H9 (cell line): Measurements from ENCODE around the gene CDHR5. TPM values are rescaled to one million over a fixed set of nuclear protein-coding genes. Genes with fewer than 3 reads are reported as not detected.

Source experiments
- DNase-seq: peaks from one replicate; pipeline ENCODE4 v3.0.0-alpha.2; 2017
- H2AFZ ChIP-seq: one replicate; pipeline ENCODE4 v1.6.1; 2013; ENCODE audit warnings: mild to moderate bottlenecking, low read length, control low read depth, moderate library complexity
- H2AK5ac ChIP-seq: 2 replicates; pipeline ENCODE4 v1.6.1; 2013; ENCODE audit warnings: low read length, control low read depth, mixed read lengths; ENCODE audit not compliant: insufficient read length
- H2BK120ac ChIP-seq: one replicate; pipeline ENCODE4 v1.6.1; 2013; ENCODE audit warnings: low read depth, mild to moderate bottlenecking, low read length, control low read depth, inconsistent platforms; ENCODE audit not compliant: poor library complexity, severe bottlenecking
- H2BK12ac ChIP-seq: 2 replicates; pipeline ENCODE4 v1.6.1; 2013; ENCODE audit warnings: low read length, control low read depth, mixed read lengths, low read depth; ENCODE audit not compliant: insufficient read length
- H2BK15ac ChIP-seq: 2 replicates; pipeline ENCODE4 v1.6.1; 2013; ENCODE audit warnings: low read depth, low read length, control low read depth
- H2BK20ac ChIP-seq: one replicate; pipeline ENCODE4 v1.6.1; 2013; ENCODE audit warnings: low read depth, mild to moderate bottlenecking, low read length, control low read depth, inconsistent platforms; ENCODE audit not compliant: poor library complexity, severe bottlenecking
- H2BK5ac ChIP-seq: 2 replicates; pipeline ENCODE4 v1.6.1; 2013; ENCODE audit warnings: low read length, control low read depth, mixed read lengths; ENCODE audit not compliant: insufficient read length
- H3K14ac ChIP-seq: 2 replicates; pipeline ENCODE4 v1.6.1; 2013; ENCODE audit warnings: low read length, control low read depth; ENCODE audit not compliant: insufficient read depth
- H3K18ac ChIP-seq: 2 replicates; pipeline ENCODE4 v1.6.1; 2013; ENCODE audit warnings: low read depth, mild to moderate bottlenecking, mixed read lengths, low read length, control low read depth; ENCODE audit not compliant: insufficient read length
- H3K23ac ChIP-seq: 2 replicates; pipeline ENCODE4 v1.6.1; 2013; ENCODE audit warnings: low read length, control low read depth, mixed read lengths, low read depth; ENCODE audit not compliant: insufficient read length
- H3K23me2 ChIP-seq: 2 replicates; pipeline ENCODE4 v1.6.1; 2013; ENCODE audit warnings: low read depth, mild to moderate bottlenecking, mixed read lengths, low read length, control low read depth; ENCODE audit not compliant: insufficient read length, poor library complexity, severe bottlenecking
- H3K27ac ChIP-seq: 2 replicates; pipeline ENCODE4 v1.5.1; 2013; ENCODE audit warnings: low read length, control low read depth, mixed read lengths, low read depth; ENCODE audit not compliant: insufficient read length
- H3K27me3 ChIP-seq: 2 replicates; pipeline ENCODE4 v1.6.1; 2013; ENCODE audit warnings: low read length, control low read depth, inconsistent platforms; ENCODE audit not compliant: insufficient read depth
- H3K4ac ChIP-seq: 2 replicates; pipeline ENCODE4 v1.6.1; 2013; ENCODE audit warnings: low read depth, mild to moderate bottlenecking, control low read depth, inconsistent platforms, low read length, moderate library complexity
- H3K4me1 ChIP-seq: 2 replicates; pipeline ENCODE4 v1.6.1; 2013; ENCODE audit warnings: low read length, control low read depth, inconsistent platforms; ENCODE audit not compliant: insufficient read depth
- H3K4me2 ChIP-seq: 2 replicates; pipeline ENCODE4 v1.6.1; 2013; ENCODE audit warnings: low read length, control low read depth, mixed read lengths; ENCODE audit not compliant: insufficient read length, insufficient read depth
- H3K56ac ChIP-seq: 2 replicates; pipeline ENCODE4 v1.6.1; 2013; ENCODE audit warnings: low read depth, mild to moderate bottlenecking, mixed read lengths, low read length, control low read depth; ENCODE audit not compliant: insufficient read length
- H3K79me1 ChIP-seq: 2 replicates; pipeline ENCODE4 v1.6.1; 2013; ENCODE audit warnings: low read depth, mild to moderate bottlenecking, moderate library complexity, low read length, control low read depth, inconsistent platforms; ENCODE audit not compliant: insufficient read depth, poor library complexity, severe bottlenecking
- H3K79me2 ChIP-seq: 2 replicates; pipeline ENCODE4 v1.6.1; 2013; ENCODE audit warnings: low read length, control low read depth, inconsistent platforms; ENCODE audit not compliant: insufficient read depth
- H3K9ac ChIP-seq: 2 replicates; pipeline ENCODE4 v1.6.1; 2013; ENCODE audit warnings: low read length, control low read depth, mixed read lengths; ENCODE audit not compliant: insufficient read length; ENCODE audit errors: extremely low read depth
- H3K9me3 ChIP-seq: one replicate; pipeline ENCODE4 v1.6.1; 2013; ENCODE audit warnings: low read depth, low read length, inconsistent platforms; ENCODE audit not compliant: control insufficient read depth
- H3T11ph ChIP-seq: one replicate; pipeline ENCODE4 v1.6.1; 2013; ENCODE audit warnings: mild to moderate bottlenecking, low read length, control low read depth, inconsistent platforms
- H4K20me1 ChIP-seq: one replicate; pipeline ENCODE4 v1.6.1; 2013; ENCODE audit not compliant: control insufficient read depth, insufficient read length, insufficient read depth
- H4K5ac ChIP-seq: 2 replicates; pipeline ENCODE4 v1.6.1; 2013; ENCODE audit warnings: low read depth, mild to moderate bottlenecking, mixed read lengths, low read length, control low read depth; ENCODE audit not compliant: insufficient read length
- H4K8ac ChIP-seq: replicated peaks from 2 replicates; pipeline ENCODE4 v1.6.1; 2013; ENCODE audit warnings: low read length, control low read depth, mixed read lengths, low read depth; ENCODE audit not compliant: insufficient read length
- H4K91ac ChIP-seq: 2 replicates; pipeline ENCODE4 v1.6.1; 2013; ENCODE audit warnings: low read depth, mild to moderate bottlenecking, moderate library complexity, mixed read lengths, low read length, control low read depth; ENCODE audit not compliant: insufficient read length
- H3K27ac Mint-ChIP-seq, 3 experiments: 2 replicates in 2 of 3; 3 replicates in 1 of 3; pipeline ENCODE4 v1.8.0; 2020 to 2021; ENCODE audit warnings: mixed read lengths in 3 of 3, mild to moderate bottlenecking in 1 of 3, moderate library complexity in 1 of 3
- H3K27me3 Mint-ChIP-seq: 2 replicates; pipeline ENCODE4 v1.8.0; 2021; ENCODE audit warnings: low read depth, mild to moderate bottlenecking, moderate library complexity, mixed read lengths
- H3K36me3 Mint-ChIP-seq, 3 experiments: 2 replicates in 2 of 3; 3 replicates in 1 of 3; pipeline ENCODE4 v1.8.0; 2020 to 2021; ENCODE audit warnings: low read depth in 3 of 3, mixed read lengths in 3 of 3; ENCODE audit not compliant: insufficient read depth in 1 of 3
- H3K4me1 Mint-ChIP-seq, 2 experiments: 2 replicates each; pipeline ENCODE4 v1.8.0; 2020; ENCODE audit warnings: mixed read lengths in 2 of 2
- H3K4me3 Mint-ChIP-seq, 2 experiments: 2 replicates in 1 of 2; 3 replicates in 1 of 2; pipeline ENCODE4 v1.8.0; 2020 to 2021; ENCODE audit warnings: mild to moderate bottlenecking in 2 of 2, mixed read lengths in 2 of 2, moderate library complexity in 1 of 2
- H3K9me3 Mint-ChIP-seq, 2 experiments: 2 replicates in 1 of 2; 3 replicates in 1 of 2; pipeline ENCODE4 v1.8.0; 2020; ENCODE audit warnings: mild to moderate bottlenecking in 2 of 2, mixed read lengths in 2 of 2, moderate library complexity in 1 of 2
- WGBS: extraction: QIAGEN DNeasy Blood & Tissue Kit; methylation state at CpG from one replicate; pipeline ENCODE4 v1.1.7; 2013; ENCODE audit warnings: missing lambda C conversion rate, low lambda C conversion rate, mixed read lengths; ENCODE audit not compliant: insufficient read length; ENCODE audit errors: extremely low coverage; 5-methylcytosine and 5-hydroxymethylcytosine counted together
- total RNA-seq: library from RNA; stranded (reverse); gene quantifications from 2 replicates; pipeline ENCODE4 v1.2.1, GENCODE V29; 2021
- TF ChIP-seq, protein P1 (sequence below): fragments of 200-600 bp; sonication (generic); conservative IDR thresholded peaks from 3 replicates; pipeline ENCODE4 v1.8.0; 2021; ENCODE audit warnings: antibody characterized with exemption, mild to moderate bottlenecking

CDHR5 gene
- total RNA-seq, 1 experiment from 2014 or later = not detected

DNA sequence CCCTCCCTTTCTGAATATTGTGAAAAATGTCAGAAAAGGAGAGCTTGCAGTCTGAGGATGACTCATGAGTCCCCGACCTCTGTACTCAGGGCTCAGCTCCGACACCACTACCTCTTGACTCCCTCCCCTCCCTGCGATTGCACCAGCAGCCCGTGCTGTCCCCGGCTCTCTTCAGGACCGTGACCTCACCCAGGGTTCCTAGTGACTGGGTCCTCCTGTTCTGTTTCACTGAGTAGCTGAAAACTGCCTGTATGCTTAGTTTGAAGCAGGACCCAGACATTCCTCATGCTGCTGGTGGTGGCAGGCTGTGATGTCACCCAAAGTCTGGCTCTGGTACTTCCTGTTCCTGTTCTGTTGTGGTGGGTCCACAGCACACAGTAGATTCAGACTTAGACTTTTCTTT lies 36.8 kb downstream of the CDHR5 start:
- no peak overlapping the region for H3K4me3 Mint-ChIP-seq
- H3K36me3 Mint-ChIP-seq = peaks cover 45 to 82% (median 77%) of the 10 kb centered on the region in 3 experiments
- Histone ChIP-seq H3K9ac (no peak overlapping the region), H3K9me3 (no peaks in the 10 kb centered on the region), H3K27ac (no peak overlapping the region), H3K27me3 (no peaks in the 10 kb centered on the region), H4K8ac (no peak overlapping the region), H2BK120ac (no peak overlapping the region), H3K4me2 (no peak overlapping the region), H4K20me1 (peaks cover 3% of the 10 kb centered on the region), H2BK15ac (no peak overlapping the region), H3K23ac (no peak overlapping the region), H3K4ac (no peak overlapping the region), H3T11ph (no peak overlapping the region), H3K18ac (no peak overlapping the region), H2BK20ac (no peak overlapping the region), H3K14ac (no peak overlapping the region), H4K5ac (no peak overlapping the region), H3K79me2 (no peaks in the 10 kb centered on the region; the same call in 1 of the 2 replicates), H2AK5ac (no peak overlapping the region), H3K79me1 (peaks cover 7% of the 10 kb centered on the region), H2AFZ (no peak overlapping the region), H2BK12ac (no peak overlapping the region), H3K56ac (no peak overlapping the region), H2BK5ac (no peak overlapping the region), H3K4me1 (no peaks in the 10 kb centered on the region), H3K23me2 (no peaks in the 10 kb centered on the region), H4K91ac (no peak overlapping the region)
- H3K27ac Mint-ChIP-seq = peak overlapping the region in 1 of 3 experiments; percentile 55; a peak in 2 of 7 replicates
- DNase-seq = no peak
- TF ChIP-seq, protein P1, sequence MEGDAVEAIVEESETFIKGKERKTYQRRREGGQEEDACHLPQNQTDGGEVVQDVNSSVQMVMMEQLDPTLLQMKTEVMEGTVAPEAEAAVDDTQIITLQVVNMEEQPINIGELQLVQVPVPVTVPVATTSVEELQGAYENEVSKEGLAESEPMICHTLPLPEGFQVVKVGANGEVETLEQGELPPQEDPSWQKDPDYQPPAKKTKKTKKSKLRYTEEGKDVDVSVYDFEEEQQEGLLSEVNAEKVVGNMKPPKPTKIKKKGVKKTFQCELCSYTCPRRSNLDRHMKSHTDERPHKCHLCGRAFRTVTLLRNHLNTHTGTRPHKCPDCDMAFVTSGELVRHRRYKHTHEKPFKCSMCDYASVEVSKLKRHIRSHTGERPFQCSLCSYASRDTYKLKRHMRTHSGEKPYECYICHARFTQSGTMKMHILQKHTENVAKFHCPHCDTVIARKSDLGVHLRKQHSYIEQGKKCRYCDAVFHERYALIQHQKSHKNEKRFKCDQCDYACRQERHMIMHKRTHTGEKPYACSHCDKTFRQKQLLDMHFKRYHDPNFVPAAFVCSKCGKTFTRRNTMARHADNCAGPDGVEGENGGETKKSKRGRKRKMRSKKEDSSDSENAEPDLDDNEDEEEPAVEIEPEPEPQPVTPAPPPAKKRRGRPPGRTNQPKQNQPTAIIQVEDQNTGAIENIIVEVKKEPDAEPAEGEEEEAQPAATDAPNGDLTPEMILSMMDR = no peak
- H3K4me1 Mint-ChIP-seq = no peaks in the 10 kb centered on the region
- H3K9me3 Mint-ChIP-seq = no peaks in the 10 kb centered on the region
- H3K27me3 Mint-ChIP-seq = no peaks in the 10 kb centered on the region
- WGBS = no CpG with 5 or more reads among the region's 6 CpGs
